GM19193 (cell line): Measurements from ENCODE around the gene KIAA2012.

Experiments
- POLR2A ChIP-seq: IDR thresholded peaks from 4 replicates; pipeline ENCODE4 v1.6.1; 2011; ENCODE audit not compliant: insufficient read depth, insufficient read length; ENCODE audit errors: extremely low read depth

KIAA2012 gene

DNA sequence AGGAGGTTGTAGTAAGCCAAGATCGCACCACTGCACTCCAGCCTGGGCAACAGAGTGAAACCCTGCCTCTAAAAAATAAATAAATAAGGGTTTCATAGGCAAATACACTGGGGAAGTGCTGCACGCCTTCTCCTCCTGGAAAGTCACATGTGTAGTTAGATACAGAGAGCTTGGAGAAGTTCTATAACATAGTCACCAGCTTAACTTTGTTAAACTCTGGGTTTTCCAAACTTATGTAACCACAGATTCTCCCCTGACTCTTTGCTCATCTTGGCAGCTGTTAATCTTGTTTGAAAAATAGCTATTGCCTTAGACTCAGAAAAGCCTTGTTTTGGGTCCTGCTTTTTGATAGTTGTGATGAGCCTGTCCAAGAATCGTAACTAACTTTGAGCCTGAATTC, 25.2 kb downstream of the KIAA2012 start:
- no peak for TF ChIP-seq POLR2A

DNA sequence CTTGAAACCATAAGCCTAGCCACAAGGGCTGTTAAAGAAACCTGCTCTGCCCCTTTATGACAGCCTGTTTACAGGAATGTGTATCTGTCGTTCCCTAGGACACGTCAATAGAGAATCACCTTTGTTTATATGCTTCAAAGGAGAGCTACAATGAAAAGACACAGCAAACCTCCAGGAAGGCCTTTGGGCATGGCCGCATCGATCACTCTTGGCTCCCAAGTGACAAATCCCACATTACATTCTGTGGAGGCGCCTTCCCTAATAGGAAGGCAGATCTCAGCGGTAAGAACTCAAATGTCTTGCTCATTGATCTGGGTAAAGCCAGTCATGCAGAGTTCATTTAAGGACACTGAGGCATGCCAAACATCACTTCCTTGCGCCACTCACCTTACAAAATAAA, 26.5 kb downstream of the KIAA2012 start:
- no peak for TF ChIP-seq POLR2A

DNA sequence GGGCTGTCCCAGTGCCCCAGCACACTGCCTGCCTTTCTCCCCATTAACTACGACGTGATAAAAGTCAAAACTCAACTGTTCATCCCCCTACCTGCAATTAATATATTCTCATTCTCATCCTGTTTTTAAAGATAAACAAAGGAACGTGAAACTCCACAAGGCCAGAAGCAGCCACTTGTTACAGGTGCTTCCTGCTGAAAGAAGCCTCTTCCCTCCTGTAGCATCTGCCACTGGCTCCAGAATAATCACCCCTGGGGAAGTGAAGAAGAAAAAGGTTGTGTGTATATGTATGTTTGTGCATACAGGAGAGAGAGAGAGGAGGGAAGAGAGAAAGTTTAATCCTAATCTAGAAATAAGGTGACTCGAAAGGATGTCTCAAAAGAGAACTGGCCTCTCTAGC, 27.1 kb downstream of the KIAA2012 start:
- no peak for TF ChIP-seq POLR2A

DNA sequence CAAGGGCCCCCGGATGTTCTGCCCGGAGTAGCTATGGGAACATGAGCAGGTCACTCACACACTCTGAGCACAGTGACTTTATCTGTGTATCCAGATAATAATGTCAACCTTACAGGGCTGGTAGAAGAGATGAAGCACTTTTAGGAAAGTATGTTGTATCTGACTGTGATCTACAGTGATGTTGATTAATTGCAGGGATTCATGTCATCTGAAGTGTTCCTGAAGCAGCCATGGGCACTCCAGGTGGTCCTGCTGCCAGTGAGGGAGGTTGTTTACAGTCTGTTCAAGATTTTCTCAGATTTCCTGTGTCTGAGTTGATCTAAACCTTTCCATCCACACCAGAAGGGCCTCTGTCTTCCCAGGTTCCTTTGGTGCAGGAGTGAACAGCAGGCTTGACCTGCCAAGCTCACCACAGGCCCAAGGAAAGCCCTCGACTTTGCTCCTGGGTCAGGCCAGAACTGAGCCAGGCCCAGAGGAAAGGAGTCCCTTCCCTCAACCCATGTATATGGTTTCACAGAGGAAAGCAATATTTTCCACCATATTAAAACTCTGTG, 28.0 kb downstream of the KIAA2012 start:
- TF ChIP-seq POLR2A, result no peak

DNA sequence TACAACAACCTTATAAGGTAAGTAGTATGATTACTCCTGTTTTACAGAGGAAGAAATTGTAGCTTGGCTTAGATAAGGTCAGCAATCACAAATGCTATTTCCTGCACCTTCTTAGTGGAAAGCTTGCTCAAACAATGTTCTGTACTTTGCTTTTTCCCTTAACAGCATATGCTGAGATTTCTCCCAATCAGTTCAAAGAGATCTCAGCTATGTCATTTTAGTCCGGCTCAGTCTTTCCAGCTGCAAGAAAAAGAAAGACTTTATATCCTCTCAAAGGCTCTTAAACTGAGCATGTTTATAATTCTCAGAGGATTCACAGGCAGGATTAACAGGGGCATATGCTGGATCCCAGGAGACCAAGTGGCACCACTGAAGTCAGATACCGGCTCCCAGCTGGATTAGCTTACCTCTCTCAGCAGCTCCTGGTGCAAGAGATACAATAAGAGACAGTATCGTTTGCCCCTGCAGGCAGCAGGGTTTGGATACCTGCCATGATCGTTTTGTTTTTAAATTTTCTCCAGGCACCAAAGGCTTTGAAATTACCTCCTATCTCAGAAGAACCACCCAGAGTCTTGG, 29.5 kb downstream of the KIAA2012 start:
- no peak for TF ChIP-seq POLR2A

DNA sequence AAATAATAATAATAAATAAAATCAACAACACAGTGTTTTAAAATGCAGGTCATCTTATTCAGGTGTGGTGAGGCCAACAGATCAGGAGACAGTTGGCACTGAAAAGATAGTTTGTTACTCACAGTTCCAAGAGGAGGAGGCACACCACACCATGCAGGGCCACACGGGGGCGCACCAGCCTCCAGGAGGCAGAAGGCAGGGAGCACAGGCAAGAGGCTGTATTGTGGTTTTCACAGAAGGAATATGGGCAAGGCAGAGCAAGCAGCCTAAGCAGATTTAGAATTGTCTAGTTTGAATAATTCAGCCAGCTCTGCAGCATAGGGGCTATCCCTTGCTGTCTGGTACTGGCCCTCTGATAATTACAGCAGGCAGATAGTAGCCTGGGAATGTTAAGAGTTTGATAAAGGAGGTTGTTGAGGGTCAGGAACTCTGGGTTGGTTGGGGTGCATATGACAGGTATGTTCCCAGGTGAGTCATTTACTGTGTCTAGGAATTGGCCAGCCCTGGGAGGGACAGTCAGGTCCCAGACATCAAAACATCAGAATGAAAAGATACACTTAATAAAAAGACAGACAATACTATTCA, 31.3 kb downstream of the KIAA2012 start:
- TF ChIP-seq POLR2A, result no peak

DNA sequence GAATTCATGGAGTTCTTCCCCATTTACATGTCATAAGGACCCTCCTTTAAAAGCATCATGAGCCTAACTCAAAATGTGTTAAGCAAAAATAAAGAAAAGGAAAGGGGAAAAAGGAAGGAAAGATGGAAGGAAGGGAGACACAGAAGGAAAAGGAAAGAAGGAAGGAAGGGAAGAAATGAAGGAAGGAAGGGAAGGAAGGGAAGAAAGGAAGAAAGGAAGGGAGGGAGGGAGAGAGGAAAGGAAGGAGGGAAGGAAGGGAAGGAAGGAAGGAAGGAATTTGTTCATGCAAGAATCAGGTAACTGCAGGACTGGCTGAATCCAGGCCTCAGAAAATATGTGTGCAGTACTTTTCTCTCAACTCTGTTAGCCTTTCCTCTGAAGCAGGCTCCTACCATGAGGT, 32.0 kb downstream of the KIAA2012 start:
- TF ChIP-seq POLR2A, result no peak

DNA sequence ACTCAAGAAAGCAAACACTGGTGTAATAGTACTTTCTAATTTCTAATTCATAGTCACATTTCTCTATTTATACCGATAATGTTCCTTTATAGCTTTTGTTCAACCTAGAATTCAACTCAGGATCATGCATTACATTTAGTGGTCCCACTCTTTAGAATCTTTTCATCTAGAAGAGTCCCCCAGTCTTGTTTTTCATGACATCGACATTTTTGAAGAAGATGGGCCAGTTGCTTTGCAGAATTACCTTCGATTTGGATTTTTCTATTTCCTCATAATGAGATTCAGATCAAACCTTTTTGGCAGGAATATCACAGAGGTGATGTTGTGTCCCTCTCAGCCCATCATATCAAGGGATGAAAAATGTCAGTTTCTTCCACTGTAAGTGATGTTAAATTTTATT, 35.3 kb downstream of the KIAA2012 start:
- no peak for TF ChIP-seq POLR2A

DNA sequence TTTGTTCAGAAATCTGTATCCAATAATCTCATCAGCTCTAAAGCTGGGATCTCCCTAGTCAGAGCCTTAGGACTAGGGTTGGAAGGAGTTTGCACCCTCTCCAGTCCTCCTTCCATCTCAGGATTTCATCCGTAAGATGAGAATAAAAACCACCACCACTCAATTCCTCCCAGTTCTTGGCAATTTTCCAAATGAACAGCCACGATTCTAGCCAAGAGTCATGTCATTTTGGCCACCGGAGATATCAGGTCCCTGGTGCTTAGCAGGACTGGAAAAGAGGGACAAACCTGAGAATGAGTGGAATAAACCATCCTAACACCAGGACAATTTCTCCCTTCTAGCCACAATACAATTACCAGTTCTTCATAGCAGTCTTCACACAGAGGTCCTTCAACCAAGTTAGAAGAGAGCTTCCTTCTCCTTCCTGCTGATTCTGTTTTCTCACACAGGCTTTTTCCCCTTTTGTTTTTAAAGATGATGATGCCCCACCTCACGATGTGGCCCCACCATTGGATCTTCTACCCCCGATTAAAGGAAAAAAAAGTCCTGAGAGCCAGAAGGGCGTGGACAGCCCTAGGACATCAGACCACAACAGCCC, 36.2 kb downstream of the KIAA2012 start:
- TF ChIP-seq POLR2A, result no peak

DNA sequence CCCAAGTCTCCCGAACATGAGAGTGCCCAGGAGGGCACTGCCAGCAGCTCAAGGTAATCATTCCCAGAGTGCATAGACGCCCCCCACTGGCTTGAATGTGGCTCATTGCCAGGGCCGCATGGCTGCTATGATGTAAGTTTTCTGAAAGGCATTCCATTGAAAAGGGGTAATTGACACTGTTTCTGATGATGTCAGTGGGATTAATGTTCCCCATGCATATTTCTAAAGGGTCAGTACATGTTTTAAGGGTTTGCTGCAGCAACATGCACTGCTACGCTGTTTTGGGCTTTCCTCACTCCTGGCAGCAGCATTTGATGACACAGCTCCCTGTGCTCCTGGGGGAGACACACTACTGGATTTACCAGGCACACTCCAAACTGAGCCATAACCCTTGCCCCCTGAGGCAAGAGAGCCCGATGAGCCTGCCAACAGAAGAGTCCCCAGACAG, 36.7 kb downstream of the KIAA2012 start:
- no peak for TF ChIP-seq POLR2A

DNA sequence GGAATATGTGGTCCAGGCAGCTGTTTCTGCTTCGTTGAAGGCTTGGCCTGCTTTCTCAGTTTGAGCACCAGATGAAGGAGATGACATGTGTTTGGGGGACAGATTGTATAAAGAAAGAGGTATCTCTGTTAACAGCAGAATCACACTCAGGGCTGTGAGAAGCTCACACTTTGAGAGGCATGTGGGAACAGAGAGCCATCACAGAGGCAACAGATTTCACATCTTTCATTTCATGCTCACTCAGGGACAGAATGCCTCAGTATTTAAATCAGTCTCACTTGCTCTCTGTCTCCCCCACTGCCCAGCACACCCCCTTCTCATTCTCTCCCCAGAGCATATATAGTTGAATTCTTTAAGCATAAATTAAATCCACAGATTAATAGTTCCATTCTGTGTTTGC, 37.4 kb downstream of the KIAA2012 start:
- no peak for TF ChIP-seq POLR2A

DNA sequence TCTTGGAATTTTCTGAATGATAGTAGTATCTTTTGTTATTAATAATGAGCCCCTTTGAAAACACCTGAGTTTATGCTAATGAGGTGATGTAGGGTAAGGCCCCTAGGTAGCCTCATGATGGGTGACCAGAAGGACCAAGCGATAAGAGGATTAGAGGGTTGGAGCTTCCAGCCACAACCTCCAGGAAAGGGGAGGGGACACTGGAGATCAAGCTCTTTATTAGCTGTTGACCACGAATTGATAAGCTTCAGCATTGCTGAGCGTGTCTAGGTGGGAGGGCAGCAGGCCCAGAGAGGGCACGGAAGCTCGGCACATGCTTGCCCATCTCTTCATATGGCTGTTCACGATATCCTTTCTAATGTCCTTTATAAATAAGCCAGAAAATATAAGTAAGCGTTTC, 39.0 kb downstream of the KIAA2012 start:
- no peak for TF ChIP-seq POLR2A

DNA sequence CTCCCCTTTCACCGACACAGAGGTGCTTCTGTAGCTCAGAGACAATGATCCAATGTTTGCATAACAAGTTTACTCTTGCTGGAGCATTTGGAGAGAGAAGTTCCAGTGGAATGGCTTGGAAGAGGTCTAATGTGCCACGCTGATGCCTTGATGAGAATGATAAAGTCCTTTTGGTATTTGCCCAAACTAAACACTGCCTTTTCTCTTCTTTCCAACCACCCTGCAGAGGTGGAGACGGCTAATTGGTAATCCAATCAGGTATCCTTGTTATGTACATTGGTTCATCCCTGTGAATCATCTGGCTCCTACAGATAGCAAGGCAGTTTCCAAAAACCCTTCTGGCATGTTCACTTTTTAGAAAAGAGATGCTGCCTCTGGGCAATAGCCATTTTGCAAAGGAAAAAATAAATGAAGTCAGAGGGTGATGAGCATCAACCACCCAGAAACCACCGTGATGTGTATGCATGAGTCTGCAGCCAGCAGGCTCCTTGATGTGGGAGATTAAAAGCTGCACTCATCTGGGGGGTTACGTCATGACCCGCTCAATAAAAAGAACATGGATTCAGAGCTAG, 40.6 kb downstream of the KIAA2012 start:
- TF ChIP-seq POLR2A, result no peak

DNA sequence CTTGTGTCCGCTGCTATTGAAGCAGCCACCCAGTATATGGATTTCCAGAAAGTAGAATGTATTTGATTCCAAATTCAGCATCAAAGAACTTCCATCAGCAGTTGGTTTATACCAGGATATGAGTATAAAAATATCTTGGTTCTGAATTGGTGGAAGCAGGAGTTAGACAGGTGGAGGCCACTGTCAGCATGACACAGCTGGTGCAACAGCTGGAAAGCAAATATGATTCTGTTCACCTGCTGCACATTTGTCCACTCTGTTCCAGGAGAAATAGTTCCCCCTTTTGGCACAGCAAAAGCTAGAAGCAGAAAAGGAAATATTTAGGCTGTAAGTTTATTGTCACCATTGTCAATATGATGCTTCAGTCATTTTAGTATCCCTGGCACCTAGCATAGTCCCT, 41.2 kb downstream of the KIAA2012 start:
- TF ChIP-seq POLR2A, result no peak

DNA sequence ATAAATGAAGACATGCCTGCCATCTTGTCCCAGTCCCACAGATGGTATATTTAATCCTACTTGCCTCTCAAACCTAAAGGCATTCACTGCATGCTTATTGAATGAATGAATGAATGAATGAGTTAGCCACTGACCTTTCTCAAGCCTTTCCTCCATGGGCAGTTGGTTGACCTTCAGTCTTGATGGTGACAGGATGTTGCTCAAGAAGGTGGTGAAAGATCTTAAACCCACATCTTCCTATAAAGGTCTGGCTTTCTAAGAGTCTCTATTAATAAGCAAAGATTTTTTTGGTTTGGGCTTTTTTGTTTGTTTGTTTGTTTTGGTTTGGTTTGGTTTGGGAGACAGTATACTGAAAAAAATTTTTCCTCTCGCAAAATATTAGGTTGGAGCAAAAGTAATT, 41.7 kb downstream of the KIAA2012 start:
- TF ChIP-seq POLR2A, result no peak

DNA sequence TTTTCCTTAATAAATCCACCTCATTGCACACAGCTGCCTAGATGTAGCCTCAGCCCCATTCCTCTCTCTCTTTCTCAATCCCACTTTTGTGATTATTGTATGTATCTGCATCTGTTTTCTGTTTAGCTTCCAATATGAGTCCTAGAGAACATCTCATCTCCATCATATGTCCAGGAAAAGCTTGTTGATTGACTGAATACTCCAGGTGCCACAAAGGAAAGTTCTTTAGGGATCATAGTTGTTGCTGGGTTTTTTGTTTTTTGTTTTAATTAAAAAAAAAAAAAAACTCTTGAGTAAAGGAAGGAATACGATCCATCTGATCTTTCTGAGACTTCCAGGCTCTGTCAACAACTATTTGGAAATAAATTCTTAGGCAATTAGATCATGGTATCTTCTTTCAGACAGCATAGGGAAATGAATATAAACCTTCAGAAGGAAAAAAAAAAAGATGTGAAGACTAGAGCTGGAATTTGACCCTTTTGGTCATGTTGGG, 42.5 kb downstream of the KIAA2012 start:
- TF ChIP-seq POLR2A, result no peak
